IMR-90 (cell line): ENCODE measurements around the gene SECTM1. TPM values are rescaled to one million over a fixed set of nuclear protein-coding genes. Genes with fewer than 3 reads are reported as not detected.

Experiments used
- ATAC-seq: fragments of 200-7000 bp; cut with Tn5 transposase; 2 replicates; pipeline ENCODE4 v1.9.1; 2020; ENCODE audit warnings: low read depth, mild to moderate bottlenecking, moderate library complexity
- BruUV-seq: library from RNA; stranded (reverse); fragments of 400-500 nt; replicated peaks from 2 replicates; lab custom pipeline; 2021; lab: Mats Ljungman, UMichigan
- CTCF ChIA-PET: fragments of 300-600 bp; formaldehyde crosslinking; extraction: SDS; loops from one replicate; lab custom pipeline; 2021; ENCODE audit warnings: antibody characterized with exemption; lab: Yijun Ruan, JAX
- POLR2A ChIA-PET: fragments of 300-600 bp; sonication (Branson Sonifier 250); formaldehyde crosslinking; loops from one replicate; lab custom pipeline; 2022; ENCODE audit warnings: antibody characterized with exemption; ENCODE audit not compliant: unreplicated experiment; lab: Charles Lee
- DNase-seq: peaks from one replicate; pipeline ENCODE4 v3.0.0; 2013
- H2AFZ ChIP-seq: replicated peaks from 2 replicates; pipeline ENCODE3; 2013; ENCODE audit warnings: low read length, mild to moderate bottlenecking; ENCODE audit not compliant: poor library complexity
- H2AK5ac ChIP-seq: 2 replicates; pipeline ENCODE4 v1.6.1; 2013; ENCODE audit warnings: low read depth, low read length, inconsistent platforms
- H2AK9ac ChIP-seq: replicated peaks from 2 replicates; pipeline ENCODE3; 2013; ENCODE audit warnings: mild to moderate bottlenecking, low read depth, low read length, moderate library complexity; ENCODE audit not compliant: poor library complexity
- H2BK120ac ChIP-seq: 2 replicates; pipeline ENCODE4 v1.6.1; 2013; ENCODE audit warnings: low read depth, low read length, inconsistent platforms
- H2BK15ac ChIP-seq: 3 replicates; pipeline ENCODE4 v1.6.1; 2013; ENCODE audit warnings: low read depth, low read length, inconsistent platforms
- H2BK20ac ChIP-seq: 2 replicates; pipeline ENCODE4 v1.6.1; 2013; ENCODE audit warnings: low read depth, mild to moderate bottlenecking, inconsistent platforms, low read length, moderate library complexity
- H2BK5ac ChIP-seq: 2 replicates; pipeline ENCODE4 v1.6.1; 2013; ENCODE audit warnings: mild to moderate bottlenecking, low read depth, low read length, inconsistent platforms; ENCODE audit not compliant: poor library complexity, severe bottlenecking
- H3K14ac ChIP-seq: replicated peaks from 2 replicates; pipeline ENCODE4 v1.6.1; 2013; ENCODE audit warnings: low read depth, low read length, inconsistent platforms
- H3K18ac ChIP-seq: 2 replicates; pipeline ENCODE4 v1.6.1; 2013; ENCODE audit warnings: low read depth, low read length, control low read depth
- H3K23ac ChIP-seq: 2 replicates; pipeline ENCODE4 v1.6.1; 2013; ENCODE audit warnings: low read depth, low read length, inconsistent platforms
- H3K27ac ChIP-seq: 2 replicates; pipeline ENCODE4 v1.5.1; 2013; ENCODE audit warnings: mild to moderate bottlenecking, control low read depth, low read length; ENCODE audit not compliant: insufficient read depth
- H3K27me3 ChIP-seq: 2 replicates; pipeline ENCODE4 v1.6.1; 2013; ENCODE audit warnings: low read length; ENCODE audit not compliant: control insufficient read depth, insufficient read depth
- H3K36me3 ChIP-seq: 2 replicates; pipeline ENCODE4 v1.6.1; 2013; ENCODE audit warnings: low read length, mixed read lengths; ENCODE audit not compliant: control insufficient read depth, insufficient read depth
- H3K4ac ChIP-seq: 2 replicates; pipeline ENCODE4 v1.6.1; 2013; ENCODE audit warnings: low read depth, low read length, inconsistent platforms
- H3K4me1 ChIP-seq: 2 replicates; pipeline ENCODE4 v1.6.1; 2013; ENCODE audit warnings: low read length, mixed read lengths; ENCODE audit not compliant: control insufficient read depth, insufficient read depth
- H3K4me2 ChIP-seq: 2 replicates; pipeline ENCODE4 v1.6.1; 2013; ENCODE audit warnings: low read depth, mild to moderate bottlenecking, control low read depth, low read length, moderate library complexity
- H3K4me3 ChIP-seq: 2 replicates; pipeline ENCODE4 v1.5.1; 2013; ENCODE audit warnings: low read depth, mild to moderate bottlenecking, control low read depth, low read length, moderate library complexity; ENCODE audit not compliant: insufficient read depth
- H3K56ac ChIP-seq: 2 replicates; pipeline ENCODE4 v1.6.1; 2013; ENCODE audit warnings: low read length, inconsistent platforms; ENCODE audit not compliant: insufficient read depth; ENCODE audit errors: extremely low read depth
- H3K79me1 ChIP-seq, 2 experiments: 2 replicates each; pipeline ENCODE4 v1.6.1; 2013; ENCODE audit warnings: low read length in 2 of 2, inconsistent platforms in 1 of 2, low read depth in 1 of 2
- H3K9ac ChIP-seq: 2 replicates; pipeline ENCODE4 v1.6.1; 2013; ENCODE audit warnings: low read depth, low read length, control low read depth
- H3K9me1 ChIP-seq: 2 replicates; pipeline ENCODE4 v1.6.1; 2013; ENCODE audit warnings: low read length, inconsistent platforms; ENCODE audit not compliant: insufficient read depth
- H3K9me3 ChIP-seq: 2 replicates; pipeline ENCODE4 v1.6.1; 2013; ENCODE audit warnings: low read length; ENCODE audit not compliant: control insufficient read depth, insufficient read depth
- H4K20me1 ChIP-seq: 2 replicates; pipeline ENCODE4 v1.6.1; 2013; ENCODE audit warnings: low read length, inconsistent platforms; ENCODE audit not compliant: insufficient read depth
- H4K5ac ChIP-seq: 2 replicates; pipeline ENCODE4 v1.6.1; 2013; ENCODE audit warnings: mild to moderate bottlenecking, low read depth, low read length, control low read depth
- H4K8ac ChIP-seq, 2 experiments: 2 replicates each; pipeline ENCODE4 v1.6.1; 2013; ENCODE audit warnings: low read depth in 2 of 2, low read length in 2 of 2, control low read depth in 1 of 2, inconsistent platforms in 1 of 2
- H4K91ac ChIP-seq: 2 replicates; pipeline ENCODE4 v1.6.1; 2013; ENCODE audit warnings: low read depth, low read length, inconsistent platforms; ENCODE audit not compliant: insufficient read depth
- BHLHE40 ChIP-seq: fragments of 150-350 bp; IDR thresholded peaks from 2 replicates; pipeline ENCODE4 v1.6.1; 2016; ENCODE audit warnings: mild to moderate bottlenecking, low read depth, low read length
- CEBPB ChIP-seq: IDR thresholded peaks from 2 replicates; pipeline ENCODE4 v1.6.1; 2012; ENCODE audit warnings: low read depth, low read length, improper control_type of control experiment
- CHD1 ChIP-seq: IDR thresholded peaks from 2 replicates; pipeline ENCODE4 v1.6.1; 2012; ENCODE audit warnings: low read depth, low read length, improper control_type of control experiment
- FOS ChIP-seq: fragments of 150-350 bp; IDR thresholded peaks from 2 replicates; pipeline ENCODE4 v1.6.1; 2016; ENCODE audit warnings: low read depth, low read length
- MAFK ChIP-seq: IDR thresholded peaks from 2 replicates; pipeline ENCODE4 v1.6.1; 2012; ENCODE audit warnings: low read depth, low read length, improper control_type of control experiment
- MXI1 ChIP-seq: IDR thresholded peaks from 2 replicates; pipeline ENCODE4 v1.6.1; 2012; ENCODE audit warnings: low read depth, mild to moderate bottlenecking, low read length, moderate library complexity, borderline replicate concordance
- RAD21 ChIP-seq: IDR thresholded peaks from 2 replicates; pipeline ENCODE4 v1.6.1; 2012; ENCODE audit warnings: low read length, improper control_type of control experiment
- RCOR1 ChIP-seq: IDR thresholded peaks from 2 replicates; pipeline ENCODE4 v1.6.1; 2012; ENCODE audit warnings: mild to moderate bottlenecking, low read length, improper control_type of control experiment; ENCODE audit not compliant: insufficient replicate concordance
- RFX5 ChIP-seq: IDR thresholded peaks from 2 replicates; pipeline ENCODE4 v1.8.0; 2012; ENCODE audit warnings: low read depth, mild to moderate bottlenecking, low read length, moderate library complexity
- SMC3 ChIP-seq: fragments of 150-350 bp; IDR thresholded peaks from 2 replicates; pipeline ENCODE4 v1.6.1; 2016; ENCODE audit warnings: low read depth, mild to moderate bottlenecking, antibody characterized with exemption, low read length, moderate library complexity
- WGBS, 2 experiments: methylation state at CpG; one replicate each; pipeline versions ENCODE4 v1.1.5 to v1.1.7; 2013; ENCODE audit warnings: missing lambda C conversion rate in 2 of 2; ENCODE audit not compliant: insufficient read length in 1 of 2; ENCODE audit errors: extremely low coverage in 2 of 2; 5-methylcytosine and 5-hydroxymethylcytosine counted together
- dilution Hi-C: fragments of 300-500 bp; cut with HindIII; formaldehyde crosslinking; loops from one replicate; pipeline ENCODE4 v1.14.3; 2018; ENCODE audit warnings: low sequenced_read_pairs; ENCODE audit not compliant: unreplicated experiment
- in situ Hi-C: fragments of 300-500 bp; cut with MboI; formaldehyde crosslinking; loops from 3 replicates; pipeline ENCODE4 v1.14.3; 2019; ENCODE audit warnings: low sequenced_read_pairs, inconsistent platforms, mixed read lengths
- intact Hi-C: fragments of 100-400 bp; cut with micrococcal nuclease; formaldehyde crosslinking; loops from 2 replicates; pipeline ENCODE4 v1.10.0; 2022
- polyA plus RNA-seq, 3 experiments: library from polyadenylated mRNA; depleted of rRNA; stranded (reverse); fragments of >200 nt; gene quantifications; 2 replicates each; pipeline ENCODE4 v1.2.3, GENCODE V29; 2012; ENCODE audit warnings: low replicate concordance in 1 of 3
- total RNA-seq: library from RNA; depleted of rRNA; stranded (reverse); fragments of >200 nt; gene quantifications from 2 replicates; pipeline ENCODE4 v1.2.3, GENCODE V29; 2012
- TF ChIP-seq, protein P1 (sequence below): fragments of 150-350 bp; IDR thresholded peaks from 2 replicates; pipeline ENCODE4 v1.6.1; 2016; ENCODE audit warnings: low read depth, mild to moderate bottlenecking, low read length, moderate library complexity, borderline replicate concordance

Gene SECTM1
- total and polyA plus RNA-seq, 2 of the 4 experiments (the other 2 are of a cell fraction): 2.3 to 4.4 TPM

DNA sequence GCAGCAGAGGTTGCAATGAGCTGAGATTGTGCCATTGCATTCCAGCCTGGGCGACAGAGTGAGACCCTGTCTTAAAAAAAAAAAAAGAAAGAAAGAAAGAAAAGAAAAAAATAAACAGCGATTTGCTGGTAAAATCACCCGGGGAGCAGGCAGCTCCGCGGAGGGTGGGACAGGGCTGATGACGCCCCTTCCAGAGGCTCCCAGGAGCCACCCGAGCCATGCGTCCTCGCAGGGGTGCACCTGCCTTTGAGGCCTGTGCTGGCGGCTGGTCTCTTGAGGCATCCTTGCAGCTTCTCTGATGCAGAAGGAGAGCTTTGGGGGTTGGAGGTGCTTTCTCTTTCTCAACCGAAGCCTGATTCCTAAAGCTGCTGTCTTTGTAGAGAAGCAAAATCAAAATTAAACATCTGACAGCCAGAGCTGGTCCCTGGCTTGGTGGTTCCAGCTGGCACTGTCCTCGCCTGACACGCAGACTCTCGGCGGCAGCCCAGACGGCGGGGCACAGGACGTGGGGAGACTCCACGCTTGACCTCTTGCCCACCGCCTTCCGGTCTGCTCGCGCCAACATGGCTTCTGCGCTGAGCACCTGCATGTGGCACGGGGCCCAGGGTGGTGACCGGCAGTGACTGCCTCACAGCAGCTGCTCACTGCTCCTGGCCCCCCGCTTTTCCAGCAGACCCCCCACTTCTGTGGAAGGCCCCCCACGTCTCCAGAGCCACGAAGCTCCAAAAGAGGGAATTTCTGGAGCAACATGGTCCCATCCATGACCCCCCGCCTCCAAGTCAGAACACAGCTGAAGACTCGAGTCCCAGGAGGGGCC lies 44.6 kb upstream of the SECTM1 start:
- H4K5ac ChIP-seq: no peak overlapping the region
- H3K9ac ChIP-seq: no peak overlapping the region
- no peak overlapping the region for H3K18ac ChIP-seq
- H2BK20ac ChIP-seq: no peak overlapping the region
- DNase-seq: no peak
- H3K4ac ChIP-seq: no peak overlapping the region
- H2BK15ac ChIP-seq: no peak overlapping the region
- H3K14ac ChIP-seq: no peak overlapping the region
- no peaks in the 10 kb centered on the region for H3K36me3 ChIP-seq
- H3K4me3 ChIP-seq: no peak overlapping the region
- peaks cover 4% of the 10 kb centered on the region; the same call in 1 of the 2 replicates for H3K9me1 ChIP-seq
- no peak overlapping the region for H2AK5ac ChIP-seq
- BruUV-seq: no TSS peak
- ChIA-PET CTCF (interaction anchor here (0.6 kb wide), 2 partner anchors 8 to 77 kb away, joined by 3 to 6 read pairs; no protein-coding TSS in a partner anchor), POLR2A (no interaction called here)
- H3K56ac ChIP-seq: no peak overlapping the region
- H3K27me3 ChIP-seq: peaks cover 50% of the 10 kb centered on the region
- H3K9me3 ChIP-seq: no peaks in the 10 kb centered on the region
- no peaks in the 10 kb centered on the region; the same call in 1 of the 2 replicates for H4K20me1 ChIP-seq
- no peak overlapping the region for H3K23ac ChIP-seq
- dilution Hi-C loops (no loop called here), in situ Hi-C loops (no loop called here), intact Hi-C loops (no loop called here)
- no peak for TF ChIP-seq MXI1
- TF ChIP-seq, protein P1, sequence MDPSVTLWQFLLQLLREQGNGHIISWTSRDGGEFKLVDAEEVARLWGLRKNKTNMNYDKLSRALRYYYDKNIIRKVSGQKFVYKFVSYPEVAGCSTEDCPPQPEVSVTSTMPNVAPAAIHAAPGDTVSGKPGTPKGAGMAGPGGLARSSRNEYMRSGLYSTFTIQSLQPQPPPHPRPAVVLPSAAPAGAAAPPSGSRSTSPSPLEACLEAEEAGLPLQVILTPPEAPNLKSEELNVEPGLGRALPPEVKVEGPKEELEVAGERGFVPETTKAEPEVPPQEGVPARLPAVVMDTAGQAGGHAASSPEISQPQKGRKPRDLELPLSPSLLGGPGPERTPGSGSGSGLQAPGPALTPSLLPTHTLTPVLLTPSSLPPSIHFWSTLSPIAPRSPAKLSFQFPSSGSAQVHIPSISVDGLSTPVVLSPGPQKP: no peak
- TF ChIP-seq RCOR1: no peak
- TF ChIP-seq FOS: no peak
- no peak for TF ChIP-seq MAFK
- no peak for TF ChIP-seq CEBPB
- no peak for TF ChIP-seq RAD21
- TF ChIP-seq RFX5: no peak
- TF ChIP-seq SMC3: no peak
- TF ChIP-seq BHLHE40: no peak
- TF ChIP-seq CHD1: no peak
- no peaks in the 10 kb centered on the region for H3K79me1 ChIP-seq
- H3K27ac ChIP-seq: no peak overlapping the region
- H2AK9ac ChIP-seq: no peak overlapping the region
- no peak overlapping the region for H4K8ac ChIP-seq
- H3K4me2 ChIP-seq: no peak overlapping the region
- H2BK120ac ChIP-seq: no peak overlapping the region
- H3K4me1 ChIP-seq: peaks cover 2% of the 10 kb centered on the region; the same call in 1 of the 2 replicates
- ATAC-seq: no peak
- H2BK5ac ChIP-seq: no peak overlapping the region
- H2AFZ ChIP-seq: no peak overlapping the region
- no peak overlapping the region for H4K91ac ChIP-seq
- WGBS, 2 experiments: 79% methylated on average over 23 of the region's 31 CpGs; no CpG with 5 or more reads in 1 of the 2 experiments
